NOMO-1 treated with DMSO at 0.1 percent for 48 hours (cell line): ENCODE measurements around the gene DGKG.

ENCODE experiments used
- DNase-seq: peaks from one replicate; lab custom pipeline; 2025; ENCODE audit not compliant: unreplicated experiment; lab: John Stamatoyannopoulos, UW

Gene DGKG

DNA sequence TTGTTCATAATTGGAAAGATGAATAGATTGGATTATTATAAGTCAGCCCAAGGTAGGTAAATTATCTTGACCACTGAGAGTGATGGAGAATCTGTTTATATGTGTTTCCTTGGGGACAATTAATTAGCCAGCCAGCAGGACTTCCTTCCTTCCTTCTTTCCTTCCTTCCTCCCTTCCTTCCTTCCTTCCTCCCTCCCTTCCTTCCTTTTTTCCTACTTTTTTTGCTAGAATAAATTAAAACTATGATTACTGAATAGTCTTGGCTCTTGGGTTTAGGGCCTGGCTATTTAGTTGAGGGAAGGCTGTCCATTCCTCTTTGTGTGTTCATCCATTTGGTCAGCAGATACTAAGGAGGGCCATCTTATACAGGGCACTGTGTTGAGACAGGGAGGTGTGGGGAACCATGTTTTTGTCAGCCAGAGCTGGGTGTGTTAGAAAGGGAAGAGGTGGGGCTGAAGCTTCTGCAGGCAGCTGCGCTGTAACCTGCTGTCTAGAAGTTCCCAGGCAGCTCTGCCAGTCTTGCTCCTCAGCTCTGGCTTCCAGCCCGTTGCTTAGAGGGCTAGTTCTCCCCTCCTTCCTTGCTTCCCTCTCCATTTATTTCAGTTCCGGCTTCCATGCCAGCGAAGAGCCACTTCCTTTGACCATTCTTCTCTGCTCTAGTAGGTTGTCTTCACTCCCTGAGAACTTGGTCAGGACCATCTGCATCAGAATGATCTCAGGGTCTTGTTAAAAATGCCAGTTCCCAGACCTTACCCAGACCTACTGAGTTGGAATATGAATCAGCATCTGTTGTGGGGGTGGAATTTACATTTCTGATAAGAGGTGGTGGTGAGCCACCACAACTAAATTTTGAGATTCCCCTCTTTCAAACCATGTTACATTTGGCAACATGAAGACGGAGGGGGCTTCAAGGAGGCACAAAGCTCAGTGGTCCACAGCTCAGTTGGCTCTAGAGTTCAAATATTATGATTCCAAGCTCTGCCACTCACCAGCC, 113.9 kb downstream of the DGKG start:
- DNase-seq, result no peak

GRCh38 chr3:186246941-186247340, 115.1 kb downstream of the DGKG start:
- no peak for DNase-seq

DNA sequence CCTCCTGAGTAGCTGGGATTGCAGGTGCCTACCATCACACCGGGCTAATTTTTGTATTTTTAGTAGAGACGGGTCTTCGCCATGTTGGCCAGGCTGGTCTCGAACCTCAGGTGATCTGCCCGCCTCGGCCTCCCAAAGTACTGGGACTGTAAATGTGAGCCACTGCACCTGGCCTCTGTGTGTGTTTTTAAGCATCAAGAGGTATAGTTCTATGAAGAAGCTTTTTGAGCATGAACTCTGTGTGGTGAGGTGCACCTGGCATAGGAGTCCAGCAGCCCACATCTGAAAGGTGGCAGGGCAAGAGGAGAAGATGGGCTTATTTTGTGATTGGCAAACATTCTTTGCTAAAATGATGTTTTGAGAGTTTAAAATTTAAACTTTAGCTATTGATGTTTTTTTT, 118.0 kb downstream of the DGKG start:
- no peak for DNase-seq

- peak; percentile 44 for DNase-seq
Observed at GRCh38 chr3:186241910-186242821, 119.9 kb downstream of the DGKG start.

- peak; percentile 15 for DNase-seq
Observed at GRCh38 chr3:186239321-186239720, 122.7 kb downstream of the DGKG start.

- DNase-seq, result no peak
Observed at GRCh38 chr3:186237915-186238314, 124.1 kb downstream of the DGKG start.

DNA sequence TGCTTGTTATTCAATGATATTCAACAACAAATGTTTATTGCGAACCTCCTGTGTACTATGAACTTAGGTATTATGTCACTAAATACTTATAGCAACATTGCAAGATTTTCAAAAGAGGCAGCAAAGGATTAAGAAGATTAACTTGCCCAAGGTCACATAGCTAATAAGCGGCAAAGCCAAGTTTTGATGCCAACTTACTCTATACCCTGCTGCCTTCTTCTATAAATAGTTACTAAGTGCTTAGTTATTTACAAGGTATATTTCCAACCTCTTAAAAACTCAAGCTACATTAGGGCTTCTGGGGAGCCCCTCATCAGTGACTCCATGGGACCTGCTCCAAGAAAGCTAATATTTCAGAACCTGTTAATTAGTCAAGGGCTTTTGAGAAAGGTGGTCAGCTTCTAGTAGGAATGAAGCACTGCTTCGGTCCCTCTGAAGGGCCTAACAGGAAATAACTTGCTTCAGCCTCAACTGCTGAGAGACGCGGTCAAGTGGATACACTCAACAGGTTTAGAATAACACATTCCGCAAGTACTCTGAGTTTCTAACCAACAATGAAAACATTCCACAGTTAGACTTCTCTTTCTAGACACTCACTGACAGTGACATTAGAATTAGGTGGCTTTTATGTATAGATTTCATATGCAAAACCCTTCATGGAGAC, 125.5 kb downstream of the DGKG start:
- no peak for DNase-seq

DNA sequence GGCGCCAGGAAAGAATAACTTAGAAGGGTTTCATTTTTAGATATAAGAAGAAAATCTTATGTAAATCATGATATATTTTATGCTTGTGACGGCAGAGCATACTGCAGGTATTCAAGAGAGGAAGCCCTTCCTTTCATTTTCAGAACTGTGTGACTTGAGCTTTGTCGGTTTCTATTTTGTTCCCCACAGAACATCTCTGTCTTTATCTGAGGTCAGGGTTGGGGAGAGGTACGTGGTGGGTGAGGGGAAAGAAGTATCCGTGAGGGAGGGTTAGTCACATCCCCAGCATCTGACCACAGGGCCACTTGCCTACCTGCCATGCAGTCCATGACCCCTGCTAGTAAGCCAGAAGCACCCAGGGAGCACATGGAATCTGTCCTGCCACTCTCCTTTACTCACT, 126.5 kb downstream of the DGKG start:
- no peak for DNase-seq

DNA sequence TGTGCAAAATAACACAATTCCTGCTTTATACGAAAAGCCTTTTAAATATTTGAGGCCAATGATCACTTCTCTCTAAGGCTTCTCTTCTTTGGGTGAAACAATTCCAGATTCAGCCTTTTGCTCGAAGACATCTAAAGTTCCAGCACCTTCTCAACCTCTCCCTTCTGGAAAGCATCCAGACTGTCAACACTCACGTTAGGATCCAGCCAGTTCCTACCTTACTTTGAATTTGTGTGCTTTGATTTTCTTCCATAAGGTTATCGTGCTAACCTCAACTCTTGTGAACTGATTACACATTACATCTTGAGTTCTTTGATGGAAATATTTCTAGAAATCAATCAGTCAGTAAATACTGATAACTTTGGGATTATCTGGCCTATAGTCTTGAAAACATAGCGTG, 127.9 kb downstream of the DGKG start:
- no peak for DNase-seq

- DNase-seq, result no peak
Observed at GRCh38 chr3:186226482-186226881, 135.6 kb downstream of the DGKG start.

- DNase-seq, result no peak
Observed at GRCh38 chr3:186225603-186226002, 136.4 kb downstream of the DGKG start.

DNA sequence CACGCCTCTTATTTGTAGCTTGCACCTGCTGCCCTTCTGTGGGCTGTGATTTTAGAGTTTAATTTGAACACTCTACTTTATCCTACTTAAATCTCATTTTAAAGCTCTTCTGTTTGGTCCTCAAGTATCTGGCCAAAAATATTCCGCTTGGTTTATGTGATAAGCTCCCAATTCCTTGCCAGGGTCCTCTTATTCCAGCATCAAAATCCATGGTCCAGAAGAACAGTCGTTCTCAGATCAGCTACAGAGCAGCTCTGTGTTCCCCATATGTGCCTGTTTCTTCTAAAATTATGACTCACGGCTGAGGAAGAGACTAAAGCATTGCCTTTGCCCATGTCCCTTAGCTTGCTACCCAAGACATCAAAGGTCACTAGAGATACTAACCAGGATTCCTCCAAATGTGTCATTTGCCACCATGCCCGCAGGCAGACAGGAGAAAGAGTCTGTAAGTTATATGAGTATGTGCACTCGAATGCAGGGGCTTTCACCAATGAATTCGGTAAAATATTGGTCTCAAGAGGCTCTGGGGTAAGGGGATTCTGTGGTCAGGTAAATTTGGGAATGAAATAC, 137.9 kb downstream of the DGKG start:
- DNase-seq, result no peak

DNA sequence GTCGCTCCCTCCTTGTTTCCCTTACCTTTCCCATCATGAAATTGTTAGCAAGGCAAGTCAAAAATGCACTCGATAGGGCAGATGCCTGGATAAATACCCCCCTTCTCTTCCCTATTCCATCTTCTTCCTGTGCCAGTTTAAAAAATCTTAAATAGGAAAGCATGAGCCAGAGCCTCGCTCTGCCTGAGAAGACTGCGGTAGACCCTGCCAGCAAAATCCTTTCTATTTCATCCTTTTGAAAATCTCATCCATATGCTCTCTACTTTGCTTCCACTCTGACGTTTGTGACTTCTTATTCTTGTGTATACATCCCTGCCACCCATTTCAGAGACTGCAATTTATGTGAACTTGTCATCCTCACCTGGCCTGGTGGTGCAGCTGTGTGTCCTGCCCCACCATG, 138.6 kb downstream of the DGKG start:
- DNase-seq, result no peak

DNA sequence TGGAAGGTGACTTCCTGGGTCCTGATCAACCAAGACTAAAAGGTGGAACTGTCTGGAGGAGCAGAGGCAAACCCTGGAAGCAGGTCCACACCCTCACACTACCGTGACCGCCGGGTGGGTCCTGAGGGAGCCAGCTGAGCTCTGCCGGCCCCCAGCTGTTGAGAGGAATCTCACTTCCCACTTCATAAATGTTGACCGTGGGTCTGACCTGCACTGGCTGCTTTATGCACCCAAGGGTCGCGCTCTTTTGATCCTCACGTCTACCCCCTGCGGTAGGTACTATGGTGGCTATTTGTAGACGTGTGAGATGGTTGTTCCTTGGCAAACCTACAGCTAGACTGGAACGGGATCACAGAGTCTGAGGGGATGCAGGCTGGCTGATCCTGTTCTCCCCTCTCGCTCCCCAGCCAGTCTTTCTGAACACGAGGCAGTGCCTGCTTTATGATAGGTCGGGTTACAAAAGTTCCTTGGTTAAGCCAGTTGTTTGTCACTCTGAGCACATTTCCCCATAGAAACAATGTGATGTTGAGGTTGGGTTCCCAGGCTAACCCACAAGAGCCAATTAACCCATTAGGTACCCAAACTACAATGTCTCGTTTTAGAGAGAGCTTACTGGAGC, 140.2 kb downstream of the DGKG start:
- no peak for DNase-seq

- DNase-seq, result no peak
Observed at GRCh38 chr3:186220911-186221645, 141.0 kb downstream of the DGKG start.

- DNase-seq, result no peak
Observed at GRCh38 chr3:186220365-186220764, 141.7 kb downstream of the DGKG start.

GRCh38 chr3:186219211-186219638, 142.8 kb downstream of the DGKG start:
- no peak for DNase-seq

DNA sequence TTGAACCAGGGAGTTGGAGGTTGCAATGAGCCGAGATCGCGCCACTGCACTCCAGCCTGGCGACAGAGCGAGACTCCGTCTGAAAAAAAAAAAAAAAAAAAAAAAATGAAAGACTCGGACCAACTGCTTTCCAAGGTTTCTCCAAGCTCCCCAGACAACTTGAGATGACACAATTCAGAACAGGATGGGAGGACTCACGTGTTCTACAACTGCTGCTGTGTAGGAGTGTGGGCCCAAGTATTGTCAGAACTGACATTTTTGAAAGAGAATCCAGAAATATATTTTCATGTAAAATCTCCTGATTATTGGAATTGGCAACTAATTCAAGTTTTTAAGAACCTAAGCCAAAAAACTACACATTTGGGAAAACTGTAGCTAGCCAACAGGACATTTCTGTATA, 143.6 kb downstream of the DGKG start:
- no peak for DNase-seq

GRCh38 chr3:186217820-186218164, 144.2 kb downstream of the DGKG start:
- no peak for DNase-seq
